Spleen (tissue), 7 donors: ENCODE data around the gene KIR2DL1.

Experiments
- CTCF ChIP-seq, 11 experiments: fragments of 200-600 bp in 7 of 11; fragments of 450-650 bp in 4 of 11; sonication (generic) in 4 of 11; IDR thresholded peaks in 8 of 11; conservative IDR thresholded peaks in 3 of 11; 1 replicate in 7 of 11; 2 replicates in 4 of 11; pipeline versions ENCODE4 v1.4.0 to v1.8.0; 2016 to 2021; ENCODE audit warnings: antibody characterized with exemption in 11 of 11, inconsistent platforms in 4 of 11, mild to moderate bottlenecking in 1 of 11
- POLR2A ChIP-seq, 3 donors: fragments of 450-650 bp; IDR thresholded peaks; one replicate each; pipeline ENCODE4 v1.5.1; 2017; ENCODE audit warnings: antibody characterized with exemption in 3 of 3, mild to moderate bottlenecking in 1 of 3
- POLR2AphosphoS5 ChIP-seq, 3 donors: sonication (generic); formaldehyde crosslinking; IDR thresholded peaks; one replicate each; pipeline ENCODE4 v1.5.1; 2017; ENCODE audit warnings: antibody characterized with exemption in 3 of 3
- donor health status: DM: no; HTN: no; CAD: no; lungs with moderate emphysema.
- donor health status: DM: no; HTN: no; CAD: no.
- donor health status: DM: no; HTN: no; CAD: no.

DNA sequence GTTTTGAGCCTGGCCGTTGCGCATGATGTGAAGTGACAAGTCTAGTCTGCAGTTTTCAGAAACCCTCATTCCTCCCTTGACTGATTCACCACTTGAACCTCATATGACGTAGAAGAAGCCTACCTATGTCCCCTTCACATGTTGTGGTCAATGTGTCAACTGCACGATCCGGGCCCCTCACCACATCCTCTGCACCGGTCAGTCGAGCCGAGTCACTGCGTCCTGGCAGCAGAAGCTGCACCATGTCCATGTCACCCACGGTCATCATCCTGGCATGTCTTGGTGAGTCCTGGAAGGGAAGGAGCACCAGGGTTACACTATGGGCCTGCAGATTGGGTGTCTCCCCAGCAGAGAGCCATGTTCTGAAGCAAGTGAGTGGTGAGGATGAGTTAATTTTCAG lies 33.8 kb downstream of the KIR2DL1 start, which contains the start of gene KIR2DL4:
- TF ChIP-seq CTCF (IDR thresholded peaks at IDR 0.05 in 8 of 11, conservative IDR thresholded peaks at IDR 0.05 in 3 of 11) (no peak), POLR2AphosphoS5 (IDR thresholded peaks at IDR 0.05) (peak in 2 of 3 donors; percentile 31 to 63), POLR2A (IDR thresholded peaks at IDR 0.05) (no peak)
